Skeletal muscle satellite cell (primary cell): Measurements from ENCODE around the gene VWF. TPM values are rescaled to one million over a fixed set of nuclear protein-coding genes. Genes with fewer than 3 reads are reported as not detected.

Experiments used
- H3K27me3 ChIP-seq: 2 replicates; pipeline ENCODE4 v1.7.0; 2013; ENCODE audit warnings: low read length; ENCODE audit not compliant: control insufficient read depth, insufficient read depth
- H3K36me3 ChIP-seq: 2 replicates; pipeline ENCODE4 v1.7.0; 2013; ENCODE audit warnings: mild to moderate bottlenecking, control low read depth, low read length; ENCODE audit not compliant: insufficient read depth
- H3K4me1 ChIP-seq: 2 replicates; pipeline ENCODE4 v1.7.0; 2013; ENCODE audit warnings: low read length; ENCODE audit not compliant: control insufficient read depth, insufficient read depth
- H3K4me2 ChIP-seq: 2 replicates; pipeline ENCODE4 v1.7.0; 2013; ENCODE audit warnings: mild to moderate bottlenecking, low read length
- H3K4me3 ChIP-seq: 2 replicates; pipeline ENCODE4 v1.7.0; 2013; ENCODE audit warnings: low read length
- H3K9ac ChIP-seq: 2 replicates; pipeline ENCODE4 v1.7.0; 2013; ENCODE audit warnings: mild to moderate bottlenecking, low read depth, low read length, moderate library complexity
- H3K9me3 ChIP-seq: replicated peaks from 2 replicates; pipeline ENCODE4 v1.7.0; 2013; ENCODE audit warnings: mild to moderate bottlenecking, control low read depth, low read length
- small RNA-seq: library from RNA; depleted of rRNA; stranded (forward); fragments of <200 nt; gene quantifications from one replicate; pipeline ENCODE3, GENCODE V24; 2012

VWF gene

GRCh38 chr12:5899675-5900074 lies 224.8 kb downstream of the VWF start:
- Histone ChIP-seq H3K9ac (no peak overlapping the region), H3K4me2 (no peak overlapping the region), H3K4me1 (no peaks in the 10 kb centered on the region), H3K27me3 (no peaks in the 10 kb centered on the region), H3K4me3 (no peak overlapping the region), H3K9me3 (no peaks in the 10 kb centered on the region), H3K36me3 (no peaks in the 10 kb centered on the region)

- H3K36me3 ChIP-seq: no peaks in the 10 kb centered on the region
Measured at GRCh38 chr12:5898874-5899273, 225.6 kb downstream of the VWF start.

More at GRCh38 chr12:5898874-5899273, 225.6 kb downstream of the VWF start:
- H3K4me3 ChIP-seq: no peak overlapping the region
- no peaks in the 10 kb centered on the region for H3K27me3 ChIP-seq
- H3K4me2 ChIP-seq: no peak overlapping the region
- no peaks in the 10 kb centered on the region for H3K9me3 ChIP-seq
- H3K9ac ChIP-seq: no peak overlapping the region
- H3K4me1 ChIP-seq: no peaks in the 10 kb centered on the region

Small RNAs within 50 kb of the gene (small RNA-seq; reads per million reads assigned to genes)
- gene RN7SL69P: not detected
